NCI-H1105 treated with DMSO at 0.1 percent for 48 hours (cell line): ENCODE measurements around the gene ABCB9.

Experiments used
- DNase-seq: peaks from one replicate; lab custom pipeline; 2025; lab: John Stamatoyannopoulos, UW

The ABCB9 gene

DNA sequence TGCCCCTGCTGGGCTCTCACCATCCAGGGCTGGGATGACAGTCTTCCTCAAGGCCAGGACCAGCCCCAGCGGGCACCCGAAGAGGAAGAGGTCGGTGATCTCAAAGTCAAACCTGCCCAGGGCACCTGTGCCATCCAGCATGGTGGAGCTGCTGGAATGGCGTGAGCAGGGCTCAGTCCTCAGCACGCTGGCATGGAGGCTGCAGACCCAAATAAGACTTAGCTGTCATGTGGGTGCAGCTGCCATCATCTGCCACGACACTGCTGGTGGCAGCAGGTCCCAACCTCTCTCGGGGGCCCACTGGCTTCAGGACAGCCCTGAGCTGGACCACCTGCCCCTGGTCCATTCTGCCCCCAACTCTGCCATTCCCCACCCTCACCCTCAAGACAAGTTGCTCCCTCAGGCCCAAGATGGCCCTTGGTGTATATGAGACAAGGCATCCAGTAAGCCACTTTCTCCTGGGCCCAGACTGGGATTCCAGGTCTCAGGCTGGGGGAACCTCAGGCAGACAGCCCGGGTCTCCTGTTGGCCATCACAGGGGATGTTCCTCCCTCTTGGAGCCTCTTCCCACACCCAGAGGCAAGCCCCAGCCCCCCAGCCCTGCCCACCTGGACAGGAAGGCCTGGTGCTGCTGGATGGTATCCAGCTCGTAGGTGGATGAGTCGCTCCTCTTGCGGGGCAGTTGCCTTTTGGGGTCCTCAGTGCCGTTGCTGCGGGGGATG, 28.7 kb upstream of the ABCB9 start:
- no peak for DNase-seq

DNA sequence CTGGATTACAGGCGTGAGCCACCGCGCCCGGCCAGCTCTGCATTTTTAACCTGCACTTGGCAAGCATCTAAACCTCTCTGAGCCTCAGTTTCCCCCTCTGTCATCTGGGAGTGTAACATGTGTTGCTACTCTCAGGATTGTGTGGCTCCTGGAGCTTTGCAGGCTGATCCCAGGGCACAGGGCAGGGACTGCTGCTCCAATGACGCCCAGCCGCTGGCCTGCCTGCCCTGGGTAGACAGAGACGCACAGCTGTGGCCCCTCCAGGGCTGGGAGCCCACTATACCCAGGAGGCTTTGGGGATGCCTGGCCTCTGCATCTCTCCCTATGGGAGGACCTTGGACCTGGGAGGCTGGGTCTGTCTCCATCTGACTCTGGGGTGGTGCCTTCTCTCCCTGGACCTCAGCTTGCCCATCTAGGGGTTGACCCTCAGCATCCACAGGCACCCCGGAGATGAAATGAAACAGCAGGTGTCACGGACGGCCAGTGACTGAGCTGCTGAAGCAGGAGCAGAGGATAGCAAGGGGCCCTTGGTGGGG, 27.9 kb upstream of the ABCB9 start:
- no peak for DNase-seq

DNA sequence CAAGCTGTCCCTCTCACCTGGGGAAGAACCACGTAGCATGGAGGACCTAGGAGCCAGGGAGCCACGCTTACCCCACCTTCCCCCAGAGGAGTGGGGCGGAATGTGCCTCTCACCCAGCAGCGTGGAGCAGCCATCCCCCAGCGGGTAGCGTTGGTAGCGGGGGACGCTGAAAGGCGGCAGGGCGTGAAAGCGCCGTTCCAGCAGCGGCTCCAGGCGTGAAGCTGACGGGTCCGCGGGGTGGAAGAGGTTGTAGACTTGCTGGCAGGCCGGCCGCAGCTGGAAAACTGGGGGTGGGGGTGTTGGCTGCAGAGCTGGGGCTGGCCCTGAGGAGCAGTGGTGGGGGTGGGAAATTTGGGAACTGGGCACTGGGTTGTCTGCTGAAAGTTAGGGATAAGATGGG, 26.1 kb upstream of the ABCB9 start:
- no peak for DNase-seq

DNA sequence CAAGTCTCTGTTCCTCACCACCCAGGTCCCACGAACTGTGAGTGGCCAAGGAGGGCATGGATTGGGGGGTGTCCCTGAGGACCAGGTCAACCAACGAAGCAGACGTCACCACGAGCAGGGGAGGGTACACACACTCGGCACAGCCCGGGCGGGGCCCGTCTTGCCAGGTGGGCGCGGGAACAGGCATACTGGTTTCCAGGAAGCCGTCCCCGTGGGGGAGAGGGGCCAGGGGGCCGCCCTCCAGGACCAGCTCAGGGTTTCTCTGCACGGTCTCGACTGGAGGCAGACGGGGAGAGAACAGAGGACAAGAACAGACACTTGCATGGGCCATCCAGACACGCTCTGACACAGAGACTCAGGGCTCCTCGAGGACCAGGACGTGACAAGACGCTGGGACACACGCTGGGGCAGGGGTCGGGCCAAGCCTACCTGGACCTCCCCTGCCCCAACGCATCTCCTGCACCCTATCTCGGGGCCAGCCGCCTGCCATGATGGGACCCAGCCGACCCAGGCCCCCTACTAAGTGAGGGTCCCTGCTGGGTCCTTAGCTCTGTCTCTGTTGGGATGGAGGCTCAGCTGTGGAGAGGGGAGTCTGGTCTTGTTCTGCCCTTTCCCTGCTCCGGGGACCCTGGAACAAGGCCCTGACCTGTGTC, 25.5 kb upstream of the ABCB9 start:
- DNase-seq = no peak

DNA sequence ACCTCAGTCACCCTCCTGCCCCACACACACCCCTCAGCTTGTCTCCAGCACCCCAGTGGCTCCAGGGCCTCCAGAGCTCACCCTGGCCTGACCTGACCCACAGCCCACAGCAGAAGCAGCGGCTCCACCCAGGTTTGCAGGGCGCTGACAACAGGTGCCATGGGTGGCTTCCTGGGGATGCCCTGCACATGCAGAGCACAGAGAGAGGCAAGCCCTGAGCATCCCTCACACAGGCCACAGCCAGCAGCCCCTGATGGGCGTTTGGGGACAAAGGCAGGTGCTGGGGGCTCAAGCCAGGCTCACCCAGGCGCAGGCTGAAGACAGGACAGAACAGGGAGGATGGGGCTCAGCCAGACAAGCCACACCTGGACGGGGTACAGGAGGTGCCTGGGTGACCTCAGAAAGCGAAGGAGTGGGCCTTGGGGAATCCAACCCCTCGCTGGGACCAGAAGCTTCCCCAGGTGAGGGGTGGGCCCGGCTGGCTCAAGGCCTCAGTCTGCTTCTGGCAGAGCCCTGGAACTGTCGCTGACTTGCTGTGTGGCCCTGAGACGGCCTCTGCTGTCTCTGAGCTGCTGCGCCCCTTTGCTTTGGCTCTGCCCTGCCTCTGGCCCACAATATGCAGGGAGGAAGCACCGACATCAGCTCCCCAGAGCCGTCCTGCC, 24.8 kb upstream of the ABCB9 start:
- no peak for DNase-seq

DNA sequence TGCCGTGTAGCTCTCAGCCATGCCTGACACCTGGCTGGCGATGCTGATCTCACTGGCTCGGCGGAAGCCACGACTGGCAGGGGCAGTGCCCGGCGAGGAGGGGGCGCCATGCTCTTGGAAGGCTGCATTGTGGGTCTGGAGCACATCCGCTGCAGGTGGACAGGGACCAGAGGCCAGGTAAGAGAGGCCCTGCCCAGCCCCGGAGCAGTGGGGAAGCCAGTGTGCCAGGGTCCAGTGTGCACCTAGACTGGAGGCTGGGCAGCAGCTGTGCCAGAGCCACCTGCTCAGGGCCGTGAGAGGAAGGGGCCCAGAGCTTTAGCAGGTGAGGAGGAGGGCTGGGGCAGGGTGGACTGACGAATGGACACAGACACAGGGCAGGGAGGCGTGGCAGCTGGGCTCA, 24.3 kb upstream of the ABCB9 start:
- no peak for DNase-seq

DNA sequence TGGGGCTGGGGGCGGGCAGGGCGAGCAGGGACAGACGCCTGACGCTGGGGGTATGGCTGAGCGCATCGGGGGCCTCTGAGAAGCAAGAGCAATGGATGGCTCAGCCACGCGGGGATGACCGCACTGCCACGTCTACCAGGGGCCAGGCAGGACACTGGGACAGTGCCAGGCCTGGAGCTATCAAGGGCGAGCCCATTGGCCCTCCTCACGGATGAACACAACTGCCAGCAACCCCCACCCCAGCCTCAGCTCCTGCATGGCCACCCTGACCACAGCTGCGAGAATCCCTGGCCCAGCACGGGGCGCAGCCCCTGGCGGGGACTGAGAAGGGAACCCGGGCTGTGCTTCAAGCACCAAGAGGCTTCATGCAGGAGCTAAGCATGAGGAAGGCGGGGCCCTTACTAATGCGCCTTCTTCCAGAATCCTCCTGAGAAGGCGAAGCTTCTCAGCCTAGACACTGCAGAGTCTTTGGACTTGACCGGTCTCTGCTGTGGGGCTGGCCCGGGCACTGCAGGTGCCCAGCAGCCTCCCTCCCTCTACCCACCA, 23.7 kb upstream of the ABCB9 start:
- DNase-seq = no peak

DNA sequence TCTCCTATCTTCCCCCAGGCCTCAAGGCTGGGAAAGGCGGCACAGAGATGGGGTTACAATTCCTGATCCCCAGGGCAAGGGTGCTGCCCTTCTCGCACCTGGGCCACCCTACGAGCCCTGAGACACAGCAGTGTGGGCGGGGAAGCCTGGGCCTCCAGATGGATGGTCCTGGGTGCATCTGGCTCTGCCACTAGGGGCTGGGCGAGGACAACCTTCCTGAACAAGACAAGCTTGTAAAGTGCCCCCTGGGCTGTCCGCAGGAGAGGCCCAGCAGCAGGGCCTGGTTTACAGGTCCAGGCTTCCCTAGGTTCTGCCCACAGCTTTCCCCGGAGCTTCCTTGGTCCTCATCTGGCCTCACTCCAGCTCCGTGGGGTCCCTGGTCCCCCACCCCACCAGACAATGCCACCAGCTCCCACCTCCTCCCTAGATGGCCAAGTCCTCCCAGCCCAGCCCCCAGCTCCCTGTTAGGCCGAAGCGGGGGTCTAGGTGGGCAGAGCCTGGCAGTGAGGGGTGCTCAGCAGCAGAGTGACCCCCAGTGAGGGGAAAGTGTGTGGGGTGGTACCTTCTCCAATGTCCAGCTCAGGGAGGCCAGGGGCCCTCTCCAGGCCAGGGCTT, 23.1 kb upstream of the ABCB9 start:
- DNase-seq = no peak

DNA sequence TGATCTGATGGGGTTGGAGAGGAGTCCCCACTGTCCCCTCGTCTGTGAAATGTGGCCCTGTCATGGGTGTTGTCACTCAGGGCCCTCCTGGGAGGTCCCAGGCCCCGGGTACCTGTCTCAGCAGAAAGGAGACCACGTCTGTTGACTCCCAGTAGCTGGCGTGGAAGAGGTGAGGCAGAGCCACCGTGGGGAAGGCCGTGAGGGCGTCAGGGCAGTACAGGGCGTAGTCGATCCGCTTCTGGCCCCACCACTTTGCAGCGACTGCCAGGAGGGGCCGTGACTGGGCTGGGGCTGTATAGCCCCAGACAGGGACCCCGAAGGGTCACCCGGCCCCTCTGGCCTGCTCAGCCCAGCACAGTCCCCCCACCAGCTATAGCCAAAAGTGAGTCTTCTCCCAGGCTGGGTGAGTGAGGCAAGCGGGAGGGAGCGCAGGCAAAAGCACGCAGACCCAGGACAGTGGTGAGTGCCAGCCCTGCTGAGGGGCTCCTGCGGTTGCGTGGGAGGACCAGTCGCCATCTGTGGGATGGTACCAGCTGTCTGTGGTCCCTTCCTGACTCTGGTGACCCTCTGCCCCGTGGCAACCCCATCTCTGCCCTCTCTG, 22.4 kb upstream of the ABCB9 start:
- DNase-seq = no peak

DNA sequence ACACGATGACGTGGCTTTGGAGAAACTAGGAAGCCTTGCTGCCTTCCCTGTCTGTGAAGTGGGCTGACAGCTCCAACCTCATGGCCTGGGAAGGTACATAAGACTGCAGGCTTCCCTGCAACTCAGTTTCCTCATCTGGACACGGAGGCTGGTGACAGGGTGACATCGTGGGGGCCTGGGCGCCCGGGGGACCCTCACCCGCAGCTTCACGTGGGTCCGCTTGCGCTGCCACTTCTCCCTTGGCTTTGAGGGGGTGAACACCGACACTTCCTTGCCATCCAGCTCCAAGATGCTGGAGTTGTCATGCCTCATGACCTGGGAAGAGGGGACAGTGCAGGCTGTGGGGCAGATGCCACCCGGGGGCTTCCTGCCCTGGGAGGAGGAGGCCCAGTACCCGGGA, 21.8 kb upstream of the ABCB9 start:
- no peak for DNase-seq

DNA sequence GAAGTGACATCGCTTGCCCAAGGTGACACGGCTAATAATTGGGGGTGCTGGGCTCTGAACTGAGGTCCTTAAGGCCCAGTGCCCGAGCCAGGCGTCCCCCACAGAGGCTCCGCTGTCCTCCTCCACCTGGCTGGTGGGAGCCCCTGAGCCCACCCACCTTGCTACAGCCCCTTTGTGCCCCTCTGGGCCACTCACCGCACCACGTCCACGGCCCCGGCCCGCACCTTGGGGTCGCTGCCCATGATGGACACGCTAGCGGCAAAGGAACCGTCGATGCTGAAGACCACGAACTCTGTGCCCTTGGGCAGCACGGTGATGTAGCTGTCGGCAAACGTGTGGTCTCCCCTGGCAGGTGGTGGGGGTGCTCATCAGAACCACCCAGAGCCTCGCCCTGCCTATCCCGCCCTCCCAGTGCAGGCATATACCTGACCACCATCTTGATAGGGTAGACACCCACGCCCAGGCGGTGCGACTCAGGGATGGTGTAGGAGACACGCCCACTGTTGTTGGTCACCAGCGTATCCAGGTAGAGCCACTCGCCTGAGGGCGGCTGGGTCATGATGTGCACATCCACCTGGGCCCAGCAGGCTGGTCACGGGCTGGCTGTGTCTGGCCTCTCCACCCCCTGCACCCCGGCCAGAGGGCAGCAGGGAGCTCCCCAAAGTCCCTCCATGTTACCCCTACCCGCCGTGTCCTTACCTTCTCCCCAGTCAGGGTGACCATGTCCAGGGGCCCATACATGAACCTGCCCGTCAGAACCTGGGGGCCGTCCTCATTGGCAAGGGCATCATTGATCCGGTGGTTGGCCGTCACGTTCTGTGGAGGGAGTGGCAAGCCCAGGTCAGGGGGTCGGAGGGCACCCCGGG, 21.1 kb upstream of the ABCB9 start:
- no peak for DNase-seq

DNA sequence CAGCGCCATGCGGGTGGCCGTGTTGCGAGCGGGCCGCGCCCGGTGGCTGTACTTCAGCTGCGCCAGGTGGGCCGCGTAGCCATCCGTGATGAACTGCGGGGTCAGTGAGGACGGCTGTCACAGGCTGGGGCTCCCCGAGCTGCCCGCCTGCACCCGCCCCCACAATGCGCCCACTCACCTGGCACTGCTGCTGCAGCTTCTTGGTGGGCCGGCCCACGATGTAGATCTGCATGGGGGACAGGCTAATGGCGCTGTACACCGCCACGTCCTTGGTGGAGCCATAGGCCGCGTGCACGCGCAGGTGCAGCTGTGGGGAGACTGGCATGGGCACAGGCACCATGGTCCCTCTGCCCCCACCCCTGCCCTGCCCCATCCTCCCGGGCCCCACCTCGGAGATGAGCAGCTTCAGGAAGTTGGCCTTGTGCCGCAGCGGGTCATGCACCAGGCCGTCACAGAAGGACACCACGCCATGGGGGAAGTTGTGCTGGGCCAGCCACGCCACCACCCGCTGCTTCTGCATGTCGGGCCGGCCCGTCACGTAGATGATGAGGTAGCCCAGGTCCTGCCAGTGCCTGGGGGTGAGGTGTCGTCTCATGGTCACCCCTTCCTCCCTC, 20.1 kb upstream of the ABCB9 start:
- DNase-seq = no peak

DNA sequence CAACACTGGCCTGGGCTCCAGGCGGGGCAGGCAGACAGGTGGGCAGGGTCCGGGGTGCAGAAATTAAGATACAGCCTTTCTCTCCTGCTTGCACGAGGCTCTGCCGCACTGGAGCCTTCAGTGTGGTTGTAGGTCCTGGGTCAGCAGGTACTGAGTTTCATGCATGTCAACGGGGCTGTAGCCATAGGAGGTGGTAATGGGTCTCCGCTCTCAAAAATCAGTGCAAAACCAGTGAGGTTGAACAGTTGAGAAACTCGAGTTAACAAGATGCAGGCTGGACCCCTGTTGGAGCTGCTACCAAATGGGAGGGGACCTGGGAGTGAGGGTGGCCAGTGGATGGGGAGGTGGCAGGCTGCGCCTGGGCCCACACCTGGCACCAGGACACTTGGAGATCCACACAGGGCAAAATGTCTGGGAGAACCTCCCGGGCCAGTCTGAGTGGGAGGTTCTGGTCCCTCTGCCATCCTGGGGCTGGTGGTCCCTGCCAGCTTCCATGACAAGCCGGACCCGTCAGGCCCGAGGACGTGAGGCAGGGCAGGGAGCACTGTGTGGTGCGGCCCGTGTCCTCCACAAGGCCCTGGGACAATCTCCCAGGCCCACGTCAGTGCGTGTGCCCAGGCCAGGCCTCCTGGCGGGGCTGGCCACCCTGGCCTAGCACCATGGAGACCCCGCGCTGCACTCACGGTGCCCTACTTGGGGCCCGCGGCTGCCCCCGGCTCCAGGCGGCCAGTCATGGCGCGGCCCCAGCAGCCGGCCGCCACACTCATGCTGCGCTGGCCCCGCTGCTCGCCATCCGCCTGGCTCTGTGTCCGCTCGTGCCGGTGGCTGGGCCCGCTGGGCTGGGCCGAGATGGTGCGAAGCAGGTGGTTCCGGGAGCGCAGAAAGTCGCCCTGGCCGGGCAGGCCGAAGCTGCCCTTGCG, 19.3 kb upstream of the ABCB9 start:
- no peak for DNase-seq

DNA sequence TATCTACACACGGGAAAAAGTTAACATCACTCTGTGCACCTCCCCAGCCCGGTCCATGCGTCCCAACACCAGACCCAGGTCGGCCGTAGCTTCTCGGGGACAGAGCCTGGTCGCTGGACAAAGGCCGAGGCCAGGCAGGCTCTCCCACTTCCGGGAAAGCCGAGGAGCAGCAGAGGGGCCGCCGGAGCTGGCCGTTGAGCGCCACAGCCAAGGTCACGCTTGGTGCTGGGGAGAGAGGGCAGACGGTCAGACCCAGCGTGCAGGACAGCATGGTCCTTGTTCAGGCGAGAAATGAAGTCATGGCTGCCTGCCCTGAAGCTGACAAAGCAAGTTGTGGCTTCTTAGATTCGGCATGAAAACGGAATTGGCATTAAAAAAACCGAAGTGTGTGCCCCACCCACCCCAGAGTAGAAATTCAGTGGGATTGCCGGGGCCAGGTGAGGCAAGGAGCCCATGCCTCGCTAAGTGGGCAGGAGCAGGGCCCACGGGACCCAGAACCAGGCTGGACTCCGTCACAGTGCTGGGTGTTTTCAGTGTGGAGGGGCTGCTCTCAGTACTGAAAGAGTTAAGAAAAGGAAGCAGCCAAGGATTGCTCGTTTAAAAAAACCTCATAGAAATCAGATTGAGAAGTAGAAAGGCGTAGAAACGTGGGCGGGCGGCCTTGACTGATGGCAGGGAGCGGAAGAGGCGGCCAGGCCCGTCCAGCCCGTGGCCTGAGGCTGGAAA, 18.5 kb upstream of the ABCB9 start:
- no peak for DNase-seq

DNA sequence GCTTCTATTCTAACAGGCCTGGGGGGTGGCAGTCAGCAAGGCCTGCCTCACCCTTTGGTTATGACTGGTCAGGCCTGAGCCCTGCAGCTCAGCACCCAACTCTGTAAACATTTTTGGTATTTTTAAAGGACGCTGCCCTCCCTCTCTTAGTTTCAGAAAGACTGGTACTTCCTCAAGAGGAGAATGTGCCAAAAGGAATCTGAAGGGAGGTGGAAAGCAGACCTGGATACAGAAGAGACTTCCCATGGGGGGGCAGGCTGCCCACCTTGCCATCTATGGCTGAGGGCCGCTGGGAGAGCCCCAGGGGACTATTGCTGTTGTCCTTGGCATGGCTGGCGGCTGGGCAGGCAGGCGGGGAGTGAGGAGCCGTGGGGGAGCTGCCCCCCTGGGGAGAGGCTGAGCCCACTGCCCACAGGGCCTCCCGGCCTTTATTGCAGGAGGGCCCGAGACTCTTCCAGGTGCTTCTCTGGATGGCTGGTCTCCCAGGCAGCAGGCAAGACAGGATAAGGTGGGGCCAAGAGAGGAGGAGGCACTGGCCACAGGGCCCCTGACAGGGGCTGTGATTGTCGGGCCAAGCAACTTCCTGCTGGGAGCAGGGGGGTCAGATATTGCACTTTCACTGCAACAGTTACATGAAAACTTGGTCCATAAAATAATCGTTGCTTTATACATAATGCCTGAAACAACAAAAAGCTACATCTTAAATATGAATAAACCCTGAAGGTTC, 17.7 kb upstream of the ABCB9 start:
- DNase-seq = no peak

DNA sequence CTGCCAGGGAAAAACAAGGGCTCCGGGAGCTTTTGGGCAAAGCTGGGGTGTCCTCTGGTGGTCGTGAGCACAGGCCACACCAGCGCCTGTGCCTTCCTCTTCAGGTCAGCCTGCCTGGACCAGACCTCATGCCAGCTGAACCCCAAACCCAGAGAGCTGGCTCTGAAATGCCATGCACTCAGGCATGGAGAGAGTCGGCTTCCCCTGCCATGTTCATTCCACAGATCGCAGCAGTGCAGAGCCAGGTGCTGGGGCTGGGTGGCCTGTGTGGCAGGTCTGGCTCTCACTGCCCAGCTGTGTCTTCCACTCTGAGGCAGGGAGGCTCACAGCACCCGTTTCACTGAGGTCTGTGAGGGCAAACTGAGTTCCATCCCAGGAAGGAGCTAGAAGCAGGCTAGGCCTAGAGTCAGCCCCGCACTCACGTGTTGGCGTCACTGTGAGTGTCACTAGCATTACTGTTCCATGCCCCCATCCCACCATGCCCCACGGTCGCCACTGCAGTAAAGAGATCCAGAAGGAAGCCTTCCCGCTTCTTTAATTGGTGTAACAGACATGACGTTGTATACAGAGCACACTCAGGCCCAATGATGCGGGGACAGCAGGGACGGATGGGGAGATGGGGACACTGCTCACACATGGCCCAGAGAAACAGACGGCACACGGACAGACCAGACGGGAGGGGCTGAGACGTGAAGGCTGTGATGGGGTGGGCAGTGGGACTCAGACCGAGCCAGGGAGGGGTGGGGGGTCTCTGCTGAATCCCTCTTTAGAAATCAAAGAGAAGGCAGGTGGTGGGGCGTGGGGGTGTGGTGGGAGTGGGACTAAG, 16.9 kb upstream of the ABCB9 start:
- no peak for DNase-seq

DNA sequence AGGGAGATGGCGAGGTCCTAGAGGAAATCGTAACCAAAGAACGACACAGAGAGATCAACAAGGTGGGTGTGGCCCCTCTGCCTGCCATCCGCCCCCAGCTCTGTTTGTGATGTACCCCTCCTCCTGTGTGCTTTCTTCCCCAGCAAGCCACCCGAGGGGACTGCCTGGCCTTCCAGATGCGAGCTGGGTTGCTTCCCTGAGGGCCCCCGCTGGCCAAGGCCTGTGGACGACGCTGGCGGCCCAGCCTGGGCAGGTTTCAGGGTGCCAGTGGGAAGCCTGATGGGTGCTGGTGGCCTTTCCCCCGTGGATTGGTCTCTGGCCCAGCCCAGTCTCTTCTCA, 16.2 kb upstream of the ABCB9 start:
- no peak for DNase-seq
